HG02642 (cell line): Measurements from ENCODE around the gene ABHD13.

ENCODE experiments used
- ATAC-seq: cut with Tn5 transposase; IDR thresholded peaks from one replicate; pipeline ENCODE4 v1.9.1; 2021; ENCODE audit warnings: mild to moderate bottlenecking; ENCODE audit not compliant: unreplicated experiment, poor library complexity

ABHD13 gene

GRCh38 chr13:108278466-108278865 is 60.3 kb downstream of the ABHD13 start:
- ATAC-seq, result no peak

- no peak for ATAC-seq
Observed at GRCh38 chr13:108281901-108282300, 63.7 kb downstream of the ABHD13 start.

- ATAC-seq, result no peak
Observed at GRCh38 chr13:108283110-108283509, 64.9 kb downstream of the ABHD13 start.
